NT2/D1 (cell line): ENCODE measurements around the gene YIPF7.

Experiments used
- DNase-seq: peaks from one replicate; pipeline ENCODE4 v3.0.0-alpha.2; 2011; ENCODE audit warnings: low read depth, low spot score
- H3K27me3 ChIP-seq: 2 replicates; pipeline ENCODE4 v1.6.0; 2011; ENCODE audit warnings: mild to moderate bottlenecking; ENCODE audit not compliant: insufficient read length, insufficient read depth
- H3K36me3 ChIP-seq: 2 replicates; pipeline ENCODE4 v1.6.1; 2011; ENCODE audit warnings: mild to moderate bottlenecking, low read length, mixed read lengths; ENCODE audit not compliant: insufficient read depth, insufficient read length
- H3K4me1 ChIP-seq: 2 replicates; pipeline ENCODE4 v1.5.1; 2011; ENCODE audit not compliant: insufficient read depth, insufficient read length
- H3K4me3 ChIP-seq: 2 replicates; pipeline ENCODE4 v1.5.1; 2011; ENCODE audit warnings: low read depth; ENCODE audit not compliant: insufficient read length
- H3K9ac ChIP-seq: 2 replicates; pipeline ENCODE4 v1.6.0; 2011; ENCODE audit warnings: low read depth; ENCODE audit not compliant: insufficient read length
- H3K9me3 ChIP-seq: 2 replicates; pipeline ENCODE4 v1.5.1; 2011; ENCODE audit warnings: mild to moderate bottlenecking, low read length; ENCODE audit not compliant: insufficient read depth
- SUZ12 ChIP-seq: IDR thresholded peaks from 2 replicates; pipeline ENCODE4 v1.6.1; 2011; ENCODE audit not compliant: insufficient read length, insufficient read depth; ENCODE audit errors: extremely low read depth
- YY1 ChIP-seq: IDR thresholded peaks from 2 replicates; pipeline ENCODE4 v1.6.1; 2011; ENCODE audit not compliant: insufficient read length, insufficient read depth
- ZNF274 ChIP-seq: IDR thresholded peaks from 2 replicates; pipeline ENCODE4 v1.6.1; 2011; ENCODE audit warnings: mild to moderate bottlenecking, low read depth, low read length

The YIPF7 gene

DNA sequence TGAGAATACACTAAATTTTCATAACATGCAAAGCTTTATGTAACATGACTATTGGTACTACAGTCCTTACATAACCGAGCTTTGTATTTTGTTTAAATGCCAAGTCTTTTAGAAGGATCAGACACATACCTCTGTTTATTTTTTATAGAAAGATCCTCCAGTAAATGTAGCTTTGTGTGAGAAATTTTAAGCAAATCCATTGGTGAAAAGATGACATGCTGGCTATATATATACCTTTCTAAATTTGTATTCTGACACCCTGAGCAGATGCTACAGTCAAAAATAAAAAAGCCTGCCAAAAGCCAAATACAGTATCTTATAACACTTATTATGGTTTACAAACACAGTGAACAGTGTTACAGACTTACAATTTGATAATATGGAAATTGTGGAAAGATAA is at the start of gene YIPF7:
Gene YIPF7 (minus strand): TSS at position 201 of the 400 bp plus-strand sequence. CDS start 1,525 bp downstream, outside the sequence.
- Histone ChIP-seq H3K9me3 (no peaks in the 10 kb centered on the region), H3K4me3 (no peak within 1 kb of the TSS), H3K9ac (no peak within 1 kb of the TSS), H3K4me1 (no peaks in the 10 kb centered on the region), H3K36me3 (no peaks in the 10 kb centered on the region), H3K27me3 (no peaks in the 10 kb centered on the region)
- TF ChIP-seq ZNF274 = no peak
- no peak for TF ChIP-seq SUZ12
- TF ChIP-seq YY1 = no peak
- no peak for DNase-seq

DNA sequence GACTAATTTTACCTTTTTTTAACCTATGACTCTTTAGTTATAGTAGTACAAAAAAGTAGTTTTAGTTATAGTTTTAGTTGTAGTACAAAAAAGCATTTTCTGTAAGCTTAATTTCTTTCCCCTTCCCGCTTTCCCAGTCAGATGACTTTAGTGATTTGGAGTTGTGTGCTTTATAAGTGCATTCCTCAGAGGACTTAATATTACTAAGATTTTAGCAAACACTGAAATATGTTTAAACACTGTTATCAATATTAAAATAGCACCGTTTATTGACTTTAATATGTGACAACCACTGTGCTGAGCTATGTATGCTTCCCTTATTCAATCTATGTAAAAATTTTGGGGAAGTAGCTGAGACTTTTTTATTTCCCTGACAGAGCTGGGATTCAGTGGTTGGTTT is 49.6 kb upstream of the YIPF7 start:
- Histone ChIP-seq H3K9ac (no peak overlapping the region), H3K27me3 (no peaks in the 10 kb centered on the region), H3K36me3 (peaks cover 51% of the 10 kb centered on the region), H3K4me1 (no peaks in the 10 kb centered on the region), H3K9me3 (no peaks in the 10 kb centered on the region), H3K4me3 (no peak overlapping the region)
- no peak for DNase-seq
- TF ChIP-seq YY1 (no peak), ZNF274 (no peak), SUZ12 (no peak)

DNA sequence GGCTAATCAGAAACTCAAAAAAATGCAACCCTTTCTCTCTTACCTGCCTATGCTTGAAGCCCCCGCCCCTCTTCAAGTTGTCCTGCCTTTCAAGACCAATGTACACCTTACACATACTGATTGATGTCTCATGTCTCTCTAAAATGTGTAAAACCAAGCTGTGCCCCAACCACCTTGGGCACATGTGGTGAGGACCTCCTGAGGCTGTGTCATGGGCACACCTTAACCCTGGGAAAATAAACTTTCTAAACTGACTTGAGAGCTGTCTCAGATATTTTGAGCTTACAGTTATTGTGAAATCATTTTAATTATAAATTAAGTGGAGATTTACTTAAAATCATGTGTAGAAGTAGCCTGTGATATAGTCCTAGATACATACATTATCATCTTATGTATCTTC is 49.0 kb upstream of the YIPF7 start:
- peaks cover 55% of the 10 kb centered on the region for H3K36me3 ChIP-seq
- no peak for TF ChIP-seq SUZ12
- no peak for TF ChIP-seq YY1
- no peak for TF ChIP-seq ZNF274
- H3K9me3 ChIP-seq = no peaks in the 10 kb centered on the region
- H3K4me1 ChIP-seq = no peaks in the 10 kb centered on the region
- no peak for DNase-seq
- H3K4me3 ChIP-seq = no peak overlapping the region
- H3K27me3 ChIP-seq = no peaks in the 10 kb centered on the region
- no peak overlapping the region for H3K9ac ChIP-seq

DNA sequence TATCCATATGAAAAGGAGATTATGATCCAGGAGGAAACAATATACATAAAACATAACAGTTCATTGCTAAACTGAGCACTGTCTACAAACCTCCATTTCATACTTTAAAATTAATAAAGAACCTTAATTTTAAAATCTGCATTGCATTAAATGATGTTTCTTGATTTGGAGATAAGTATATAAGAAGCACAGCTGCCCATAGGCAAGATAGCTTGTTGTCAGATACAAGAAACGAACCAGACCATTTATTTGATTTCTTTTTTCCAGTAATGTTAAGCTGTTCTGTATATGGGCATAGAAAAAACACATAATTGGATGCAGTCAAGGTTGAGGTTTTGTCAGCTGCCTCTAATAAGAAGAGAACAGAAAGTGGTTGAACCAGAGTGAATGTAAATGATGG is 33.2 kb upstream of the YIPF7 start:
- DNase-seq = no peak
- H3K9me3 ChIP-seq = no peaks in the 10 kb centered on the region
- no peaks in the 10 kb centered on the region for H3K4me1 ChIP-seq
- no peak overlapping the region for H3K9ac ChIP-seq
- H3K36me3 ChIP-seq = peaks cover 68% of the 10 kb centered on the region
- no peak for TF ChIP-seq ZNF274
- no peak for TF ChIP-seq YY1
- TF ChIP-seq SUZ12 = no peak
- no peak overlapping the region for H3K4me3 ChIP-seq
- H3K27me3 ChIP-seq = no peaks in the 10 kb centered on the region

DNA sequence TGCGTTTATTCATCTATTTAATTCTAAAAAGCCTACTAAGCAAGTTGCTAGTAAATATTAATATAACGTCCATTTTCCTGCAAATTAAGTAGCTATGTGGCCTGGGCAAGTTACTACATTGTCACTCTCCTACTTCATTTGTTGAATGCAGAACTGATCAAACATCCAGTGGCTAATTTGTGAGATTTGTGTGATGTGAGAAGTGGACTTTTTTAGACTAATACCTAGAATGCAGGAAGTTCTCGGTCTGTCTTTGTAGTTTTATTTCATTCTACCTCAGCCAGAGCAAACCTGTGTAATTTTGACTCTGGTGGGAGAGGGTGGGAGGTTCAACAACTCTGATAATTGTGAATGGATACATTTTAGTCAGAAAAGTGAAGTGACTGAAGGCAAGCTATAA is 27.6 kb upstream of the YIPF7 start:
- H3K9ac ChIP-seq = peak overlapping the region; percentile 92
- no peaks in the 10 kb centered on the region for H3K27me3 ChIP-seq
- H3K36me3 ChIP-seq = peaks cover 26% of the 10 kb centered on the region
- peak overlapping the region; percentile 85 for H3K4me3 ChIP-seq
- H3K9me3 ChIP-seq = no peaks in the 10 kb centered on the region
- TF ChIP-seq YY1 (no peak), SUZ12 (no peak), ZNF274 (no peak)
- no peak for DNase-seq
- H3K4me1 ChIP-seq = no peaks in the 10 kb centered on the region

DNA sequence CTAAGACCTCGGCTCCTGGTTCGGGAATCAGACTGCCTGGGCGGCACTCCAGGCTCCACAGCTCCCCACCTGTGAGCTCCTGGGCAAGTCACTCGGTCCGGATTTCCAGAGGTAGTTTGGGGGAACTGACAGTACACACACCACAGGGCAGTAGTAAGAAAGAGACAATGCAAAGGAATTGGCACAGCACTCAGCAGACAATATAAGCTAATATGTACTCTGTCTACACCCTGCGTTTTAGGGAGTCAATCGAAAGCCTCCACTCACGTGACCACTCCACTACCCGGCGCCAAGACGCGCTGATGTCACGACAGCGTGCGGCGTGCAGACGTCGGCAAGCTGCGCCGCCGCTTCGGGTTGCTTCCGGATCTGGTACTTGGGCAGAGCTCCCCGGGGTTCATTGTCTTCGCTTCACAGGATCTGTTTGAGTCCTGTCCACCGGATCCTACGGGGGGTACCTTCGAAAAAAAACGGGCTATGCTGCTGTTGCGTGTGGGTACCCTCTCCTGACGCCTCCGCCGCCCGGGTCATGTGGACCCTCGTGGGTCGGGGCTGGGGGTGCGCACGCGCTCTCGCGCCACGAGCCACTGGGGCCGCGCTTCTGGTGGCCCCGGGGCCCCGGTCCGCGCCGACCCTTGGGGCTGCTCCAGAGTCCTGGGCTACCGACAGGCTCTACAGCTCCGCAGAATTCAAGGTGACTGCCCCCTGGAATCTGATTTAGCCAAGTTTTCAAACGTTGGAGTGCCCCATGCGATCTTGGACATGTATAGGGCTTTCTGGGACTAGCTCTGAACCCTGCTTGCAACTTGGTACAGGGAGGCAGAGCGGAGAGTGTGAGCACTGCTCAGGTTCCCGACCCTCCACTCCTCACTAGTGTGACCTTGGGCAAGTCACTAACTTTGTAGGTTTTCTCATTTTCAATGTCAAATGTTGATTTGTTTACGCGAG is 26.9 kb upstream of the YIPF7 start, which contains the start of gene GUF1:
Gene GUF1 (plus strand): TSS at position 327 of the 948 bp plus-strand sequence. CDS start 203 bp downstream, at position 530.
- Histone ChIP-seq H3K4me1 (no peaks in the 10 kb centered on the region), H3K4me3 (peak within 1 kb of the TSS; percentile 85), H3K9ac (peak within 1 kb of the TSS; percentile 92), H3K9me3 (no peaks in the 10 kb centered on the region), H3K27me3 (no peaks in the 10 kb centered on the region), H3K36me3 (peaks cover 19% of the 10 kb centered on the region)
- no peak for TF ChIP-seq SUZ12
- no peak for TF ChIP-seq ZNF274
- no peak for TF ChIP-seq YY1
- DNase-seq = peak; percentile 77

DNA sequence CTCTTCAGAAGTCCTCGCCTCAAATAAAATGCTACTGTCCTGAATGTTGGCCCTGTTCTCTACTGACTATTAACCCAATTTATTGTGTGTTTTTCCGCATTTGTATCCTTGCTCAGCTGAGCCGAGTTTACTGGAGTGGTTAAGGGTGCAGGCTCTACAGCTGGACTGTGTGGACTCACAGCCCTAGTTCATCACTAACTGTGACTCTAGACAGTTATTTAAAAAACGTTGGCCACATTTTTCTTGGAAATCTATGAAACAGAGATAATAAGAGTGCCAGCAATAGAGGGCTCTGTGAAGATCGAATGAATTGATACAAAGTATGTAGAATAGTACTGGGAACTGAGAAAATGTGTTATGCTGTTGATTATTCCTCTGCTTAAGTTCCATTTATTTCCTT is 23.9 kb upstream of the YIPF7 start:
- Histone ChIP-seq H3K9ac (no peak overlapping the region), H3K9me3 (no peaks in the 10 kb centered on the region), H3K27me3 (no peaks in the 10 kb centered on the region), H3K4me3 (no peak overlapping the region), H3K4me1 (no peaks in the 10 kb centered on the region), H3K36me3 (no peaks in the 10 kb centered on the region)
- no peak for TF ChIP-seq SUZ12
- TF ChIP-seq YY1 = no peak
- TF ChIP-seq ZNF274 = no peak
- DNase-seq = no peak
